HG03066 (cell line): ENCODE measurements around the gene CYGB.
"Not testable (repeated sequence)": the region's sequence is repeated elsewhere in the genome, so short reads cannot be mapped to it uniquely, and the experiment has no call there.

ENCODE experiments used
- ATAC-seq: cut with Tn5 transposase; IDR thresholded peaks from one replicate; pipeline ENCODE4 v1.9.1; 2021; ENCODE audit warnings: low read depth; ENCODE audit not compliant: unreplicated experiment

Gene CYGB

GRCh38 chr17:76568811-76569221, 31.3 kb upstream of the CYGB start:
- ATAC-seq: no peak

GRCh38 chr17:76567634-76568432, 30.3 kb upstream of the CYGB start:
- no peak for ATAC-seq

GRCh38 chr17:76566988-76567431, 29.5 kb upstream of the CYGB start:
- no peak for ATAC-seq

GRCh38 chr17:76566613-76566943, 29.1 kb upstream of the CYGB start:
- ATAC-seq: no peak

GRCh38 chr17:76565728-76566612, 28.5 kb upstream of the CYGB start:
- ATAC-seq: no peak

- not testable (repeated sequence) for ATAC-seq
These were observed 27.6 kb upstream of the CYGB start for GRCh38 chr17:76564991-76565727.

- ATAC-seq: not testable (repeated sequence)
These were observed 25.9 kb upstream of the CYGB start for GRCh38 chr17:76563359-76563758.

- no peak for ATAC-seq
These were observed 25.2 kb upstream of the CYGB start for GRCh38 chr17:76562734-76563148.

- no peak for ATAC-seq
These were observed 24.3 kb upstream of the CYGB start for GRCh38 chr17:76561799-76562268.

GRCh38 chr17:76561332-76561731, 23.8 kb upstream of the CYGB start:
- no peak for ATAC-seq

GRCh38 chr17:76560877-76561221, 23.3 kb upstream of the CYGB start:
- ATAC-seq: no peak

GRCh38 chr17:76560036-76560876, 22.7 kb upstream of the CYGB start:
- ATAC-seq: no peak

- ATAC-seq: not testable (repeated sequence)
These were observed 22.0 kb upstream of the CYGB start for GRCh38 chr17:76559460-76559859.

- ATAC-seq: no peak
These were observed 20.9 kb upstream of the CYGB start for GRCh38 chr17:76558198-76559095.

GRCh38 chr17:76557368-76558197, 20.1 kb upstream of the CYGB start:
- peak; percentile 82 for ATAC-seq

- peak; percentile 28 for ATAC-seq
These were observed 19.4 kb upstream of the CYGB start for GRCh38 chr17:76556765-76557367.

- no peak for ATAC-seq
These were observed 16.6 kb upstream of the CYGB start for GRCh38 chr17:76554131-76554530.
